ENCODE results near the gene ZNF750.

GRCh38 chr17:82801377-82801970 is 38.3 kb downstream of the ZNF750 start:
- TF ChIP-seq CTCF (optimal IDR thresholded peaks at IDR 0.05 in 1 of 3, IDR thresholded peaks at IDR 0.05 in 1 of 3, conservative IDR thresholded peaks at IDR 0.05 in 1 of 3; ENCODE audit: extremely low read depth in 1 of 3, insufficient read depth in 2 of 3, low read length in 3 of 3) (no peak), EZH2 (IDR thresholded peaks at IDR 0.05; ENCODE audit: low read length) (no peak)

Data from keratinocyte (primary cell).